GM21619 (cell line): ENCODE measurements around the gene ZNF804A.
A peak's percentile ranks its signal among the peaks of the same experiment; 100 is the strongest.

Source experiments
- ATAC-seq: cut with Tn5 transposase; IDR thresholded peaks from one replicate; pipeline ENCODE4 v1.9.1; 2021; ENCODE audit not compliant: unreplicated experiment

Gene ZNF804A

DNA sequence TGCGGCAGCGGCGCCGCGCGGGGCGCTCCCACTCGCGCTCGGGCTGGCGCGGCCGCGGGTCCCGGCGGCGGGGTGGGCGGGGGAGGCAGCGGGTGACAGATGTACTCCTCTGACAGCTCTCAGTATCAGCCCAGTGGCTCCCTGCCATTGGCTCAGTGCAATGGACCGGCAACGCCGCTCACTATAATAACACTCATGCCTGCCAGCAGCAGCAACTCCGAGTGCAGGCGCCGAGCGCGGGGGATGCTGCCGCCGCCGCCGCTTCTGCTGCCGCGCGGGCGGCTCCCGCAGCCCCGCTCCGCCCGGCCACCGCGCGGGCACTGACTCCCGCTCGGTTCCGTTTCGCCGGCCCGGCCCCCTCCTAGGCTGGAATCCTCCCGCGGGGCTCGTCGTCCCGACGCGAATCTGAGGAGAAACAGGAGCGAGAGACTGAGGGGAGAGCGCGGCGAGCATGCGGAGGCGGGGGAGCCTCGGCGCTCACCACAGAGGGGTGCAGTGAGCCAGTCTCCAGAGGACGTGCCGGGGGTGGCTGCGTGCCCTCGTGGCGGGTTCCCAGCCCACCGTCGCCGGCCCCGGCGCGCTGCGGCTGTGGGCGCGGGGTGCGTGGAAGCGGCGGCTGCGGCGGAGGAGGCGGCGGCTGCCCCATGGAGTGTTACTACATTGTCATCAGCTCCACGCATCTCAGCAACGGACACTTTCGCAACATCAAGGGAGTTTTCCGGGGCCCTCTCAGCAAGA is at the start of gene ZNF804A:
ZNF804A (plus strand) TSS at position 214 of the 738 bp plus-strand sequence; CDS start at position 645, 431 bp downstream.
- ATAC-seq = peak; percentile 82

DNA sequence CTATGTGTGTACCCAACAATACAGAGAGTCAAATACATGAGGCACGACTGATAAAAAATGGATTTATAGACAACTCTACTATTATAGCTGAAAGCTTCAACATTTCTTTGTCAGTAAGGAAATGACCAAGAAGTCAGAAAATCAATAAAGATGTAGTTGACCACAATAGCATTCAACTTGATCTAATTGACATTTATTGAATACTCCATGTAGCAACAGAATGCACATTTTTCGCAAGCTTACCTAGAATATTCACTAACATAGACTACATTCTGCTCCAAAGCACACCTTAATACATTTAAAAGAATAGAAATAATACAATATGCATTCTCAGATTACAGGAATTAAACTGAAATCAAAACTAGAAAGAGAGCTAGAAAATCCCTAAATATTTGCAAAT is 49.2 kb upstream of the ZNF804A start:
- no peak for ATAC-seq

DNA sequence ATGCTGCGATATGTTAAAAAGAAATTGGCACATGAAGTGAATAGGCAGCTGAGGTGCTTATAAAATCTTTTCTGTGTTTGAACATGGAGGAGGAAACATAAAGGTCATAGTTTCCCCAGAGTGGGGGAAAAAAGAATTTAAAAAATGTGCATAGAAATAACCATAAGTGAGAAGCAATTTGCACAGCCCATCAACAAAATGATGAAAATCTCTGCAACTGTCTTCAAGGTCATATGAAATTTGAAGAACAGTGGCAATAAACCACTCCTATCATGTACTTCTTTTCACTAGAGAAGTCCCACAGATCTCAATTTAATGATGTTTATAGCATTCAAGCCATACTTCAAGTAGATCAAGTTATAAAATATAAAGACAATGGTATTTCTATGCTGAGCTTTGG is 46.7 kb upstream of the ZNF804A start:
- no peak for ATAC-seq

DNA sequence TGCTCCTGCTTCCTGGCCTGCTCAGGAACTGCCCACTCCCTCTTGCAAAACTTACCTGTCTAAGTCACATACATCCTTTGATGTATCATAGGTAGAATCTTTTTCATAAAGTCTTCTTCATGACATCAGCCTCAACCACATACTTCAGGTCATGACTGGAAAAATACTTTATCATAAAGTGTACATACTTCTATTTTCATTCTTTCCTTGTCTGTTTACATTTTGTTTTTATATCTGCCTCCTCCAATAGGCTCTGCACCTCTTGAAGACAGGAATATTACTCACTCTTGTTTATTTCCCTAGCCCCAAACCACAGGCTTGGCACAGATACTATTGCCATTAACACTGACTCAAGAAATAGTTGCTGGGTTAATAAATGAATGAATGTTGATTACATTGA is 43.6 kb upstream of the ZNF804A start:
- no peak for ATAC-seq

DNA sequence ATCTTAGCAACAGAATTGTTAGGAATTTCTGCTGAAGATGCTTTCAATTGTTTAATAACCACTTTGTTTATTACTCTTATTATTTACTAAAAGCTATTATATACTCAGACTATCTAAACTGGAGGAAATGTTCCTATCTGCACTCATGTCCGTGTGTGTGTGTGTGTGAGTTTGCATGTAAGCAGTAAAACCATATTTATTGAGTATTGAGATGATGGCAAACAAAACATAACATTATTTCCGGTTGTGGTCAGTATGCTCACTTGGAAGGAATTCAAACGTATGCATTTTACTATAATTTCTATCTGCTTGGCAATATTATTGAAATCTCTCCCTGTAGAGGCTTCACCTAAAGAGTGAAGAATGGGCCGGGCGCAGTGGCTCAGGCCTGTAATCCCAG is 43.0 kb upstream of the ZNF804A start:
- ATAC-seq = no peak

DNA sequence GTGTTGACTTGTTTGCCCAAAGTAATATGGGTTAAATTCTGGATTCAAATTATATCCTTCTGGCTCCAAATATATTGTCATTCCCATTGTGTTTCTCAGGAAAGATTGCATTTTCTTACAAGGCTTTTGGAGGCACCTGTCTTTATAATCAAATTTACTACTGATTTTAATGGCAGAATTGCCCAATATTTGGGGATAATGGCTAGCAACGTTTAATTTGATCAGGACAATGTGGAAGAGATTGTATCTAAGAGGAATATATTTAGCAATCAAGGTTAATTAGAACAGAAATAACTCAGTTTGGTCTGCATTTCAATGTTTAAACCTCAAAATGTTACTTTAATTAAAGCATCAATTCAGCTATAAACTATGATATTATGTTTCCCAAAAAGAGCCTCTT is 41.7 kb upstream of the ZNF804A start:
- no peak for ATAC-seq

DNA sequence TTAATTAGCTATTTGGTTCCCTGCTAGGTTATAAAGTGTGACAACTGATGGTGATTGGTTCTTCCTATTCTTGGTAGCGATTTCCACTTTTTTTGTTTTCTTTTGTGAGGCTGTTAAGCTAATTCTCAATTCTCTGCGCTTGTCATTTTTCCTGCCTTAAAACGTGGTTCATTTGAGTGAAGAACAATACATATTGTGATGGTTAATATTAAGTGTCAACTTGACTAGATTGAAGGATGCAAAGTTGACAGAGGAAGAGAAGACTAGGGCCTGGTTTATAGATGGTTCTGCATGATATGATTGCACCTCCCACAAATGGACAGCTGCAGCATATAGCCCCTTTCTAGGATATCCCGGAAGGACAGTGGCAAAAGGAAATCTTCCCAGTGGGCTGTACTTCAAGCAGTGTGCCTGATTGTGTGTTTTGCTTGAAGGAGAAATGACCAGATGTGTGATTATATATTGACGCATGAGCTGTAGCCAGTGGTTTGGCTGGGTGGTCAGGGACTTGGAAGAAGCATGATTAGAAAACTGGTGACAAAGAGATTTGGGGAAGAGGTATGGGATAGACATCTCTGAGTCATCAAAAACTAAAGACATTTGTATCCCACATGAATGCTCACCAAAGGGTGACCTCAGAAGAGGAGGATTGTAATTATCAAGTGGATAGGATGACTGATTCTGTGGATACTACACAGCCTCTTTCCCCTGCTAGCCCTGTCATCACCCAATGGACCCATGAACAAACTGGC is 39.4 kb upstream of the ZNF804A start:
- no peak for ATAC-seq

DNA sequence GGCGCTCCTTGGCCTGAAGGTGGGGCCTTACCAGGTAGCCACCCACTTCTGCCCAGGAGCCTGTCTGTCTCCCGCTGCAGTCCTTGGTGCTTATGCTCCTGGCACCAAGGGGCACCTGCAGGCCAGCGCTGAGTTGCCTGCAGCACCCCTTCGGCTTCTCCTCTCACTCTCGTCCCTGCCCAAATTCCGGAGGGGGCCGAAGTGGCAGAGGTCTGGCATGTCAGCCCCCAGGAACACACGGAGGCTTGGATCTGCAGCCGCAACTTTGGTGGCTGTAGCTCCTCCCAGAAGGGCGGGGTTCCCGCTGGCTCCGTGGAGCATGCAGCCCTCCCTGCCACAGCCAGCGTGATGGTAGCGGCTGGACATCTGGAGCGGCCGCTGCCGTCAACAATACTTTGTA is 37.7 kb upstream of the ZNF804A start:
- no peak for ATAC-seq

DNA sequence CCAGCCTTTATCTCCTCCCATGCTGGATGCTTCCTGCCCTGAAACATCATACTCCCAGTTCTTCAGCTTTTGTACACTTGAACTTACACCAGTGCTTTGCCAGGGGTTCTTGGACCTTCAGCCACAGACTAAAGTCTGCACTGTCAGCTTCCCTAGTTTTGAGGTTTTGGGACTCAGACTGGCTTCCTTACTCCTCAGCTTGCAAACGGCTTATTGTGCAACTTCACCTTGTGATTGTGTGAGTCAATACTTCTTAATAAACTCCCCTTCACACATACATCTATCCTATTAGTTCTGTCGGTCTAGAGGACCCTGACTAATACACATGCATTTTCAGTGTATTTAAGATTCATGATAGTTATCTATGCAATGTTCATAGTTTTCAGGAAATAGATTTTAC is 35.8 kb upstream of the ZNF804A start:
- ATAC-seq = no peak

DNA sequence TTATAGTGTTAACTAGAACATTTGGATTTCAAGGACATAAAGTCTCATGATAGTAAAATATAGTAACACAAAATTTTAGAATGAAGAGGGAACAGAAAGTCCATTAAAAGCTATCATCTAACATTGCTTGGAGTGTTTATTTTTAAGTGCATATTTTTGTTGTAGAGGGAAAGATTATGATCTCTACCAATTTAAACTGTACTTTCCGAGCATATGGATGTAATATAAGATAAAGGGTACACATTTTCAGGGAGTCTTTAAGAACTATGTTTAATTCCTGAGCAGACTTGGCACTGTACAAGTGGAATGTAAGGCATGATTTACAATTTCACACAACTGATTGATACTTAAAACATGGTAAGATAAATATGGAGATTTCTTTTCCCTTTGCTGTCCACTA is 34.2 kb upstream of the ZNF804A start:
- ATAC-seq = no peak

DNA sequence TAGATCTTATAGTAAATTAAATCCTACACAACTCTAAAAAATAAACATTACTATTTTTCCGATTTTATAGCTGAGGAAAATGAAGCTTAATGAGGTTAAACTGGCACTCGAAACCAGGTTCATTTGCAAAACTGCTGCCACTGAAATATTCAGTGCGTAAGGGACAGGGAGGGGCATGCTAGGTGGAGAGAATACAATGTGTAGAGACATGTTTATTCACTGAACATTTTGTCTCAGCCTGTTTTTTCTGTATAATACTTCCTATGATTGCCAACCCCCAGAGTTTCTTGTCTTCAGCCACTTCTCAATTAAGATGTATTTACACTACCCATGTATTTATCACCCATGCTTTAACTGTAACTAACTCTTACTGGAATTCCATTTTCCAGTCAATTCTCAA is 31.6 kb upstream of the ZNF804A start:
- no peak for ATAC-seq

DNA sequence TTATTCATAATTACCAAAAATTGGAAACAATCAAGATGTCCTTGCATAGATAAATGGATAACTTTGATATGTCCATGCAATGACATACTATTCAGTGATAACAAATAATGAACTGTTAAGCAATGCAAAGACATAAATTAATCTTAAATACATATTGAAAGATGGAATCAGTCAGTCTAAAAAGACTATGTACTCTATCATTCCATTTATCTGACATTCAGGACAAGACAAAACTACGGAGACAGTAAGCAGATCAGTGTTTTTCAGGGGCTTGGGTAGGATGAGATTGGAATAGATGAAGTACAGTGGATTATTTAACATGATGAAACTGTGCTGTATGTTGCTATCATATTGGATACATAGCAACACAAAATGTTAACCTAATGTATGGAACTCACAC is 21.3 kb upstream of the ZNF804A start:
- no peak for ATAC-seq

DNA sequence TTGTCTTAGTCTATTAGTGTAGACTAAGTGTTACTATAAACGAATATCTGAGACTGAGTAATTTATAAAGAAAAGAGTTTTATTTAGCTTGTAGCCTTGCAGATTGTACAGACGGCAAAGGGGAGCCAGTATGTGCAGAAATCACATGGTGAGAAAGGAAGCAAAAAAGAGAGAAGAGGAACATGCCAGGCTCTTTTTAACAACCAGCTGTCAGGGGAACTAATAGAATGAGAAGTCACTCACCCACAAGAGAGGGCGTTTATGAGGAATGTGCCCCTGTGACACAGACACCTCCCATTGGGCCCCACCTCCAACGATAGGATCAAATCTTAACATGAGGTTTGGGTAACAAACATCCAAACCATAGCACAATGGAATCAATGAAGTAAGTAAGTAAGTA is 20.6 kb upstream of the ZNF804A start:
- ATAC-seq = no peak

DNA sequence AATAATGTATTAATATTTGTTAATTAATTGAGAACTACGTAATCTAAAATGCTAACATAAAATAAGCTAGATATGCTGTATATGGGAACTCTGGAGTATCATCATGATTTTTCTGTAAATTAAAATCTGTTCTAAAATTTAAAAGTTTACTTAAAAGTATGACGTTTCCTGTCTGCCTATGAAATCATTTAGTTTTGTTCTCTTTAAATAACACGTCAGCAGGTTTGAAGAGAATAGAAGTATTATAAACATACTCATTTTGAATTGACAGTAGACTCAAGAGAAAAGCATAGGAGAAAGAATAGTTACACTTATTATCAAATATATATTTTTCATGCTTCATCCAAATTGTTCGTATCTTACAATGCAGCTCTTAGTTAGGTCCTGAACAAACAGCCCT is 19.1 kb upstream of the ZNF804A start:
- no peak for ATAC-seq

DNA sequence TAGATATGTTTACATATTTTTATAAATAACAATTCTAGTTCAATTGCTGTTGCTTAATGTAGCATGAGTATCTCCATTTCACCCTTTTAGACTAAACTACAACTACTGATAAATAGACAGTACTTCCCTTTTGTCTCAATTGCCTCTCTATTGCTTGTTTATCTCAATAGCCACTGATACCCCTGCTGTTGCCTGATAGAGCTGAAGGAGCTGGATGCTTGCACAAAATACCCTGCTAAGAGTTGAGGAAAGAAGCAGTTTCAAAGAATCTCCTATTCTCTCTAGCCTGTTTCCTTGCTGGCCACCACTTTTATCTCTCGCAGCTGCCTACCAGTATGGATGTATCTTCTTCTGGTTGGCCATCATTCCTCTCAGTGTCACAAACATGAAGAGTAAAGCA is 16.9 kb upstream of the ZNF804A start:
- no peak for ATAC-seq

DNA sequence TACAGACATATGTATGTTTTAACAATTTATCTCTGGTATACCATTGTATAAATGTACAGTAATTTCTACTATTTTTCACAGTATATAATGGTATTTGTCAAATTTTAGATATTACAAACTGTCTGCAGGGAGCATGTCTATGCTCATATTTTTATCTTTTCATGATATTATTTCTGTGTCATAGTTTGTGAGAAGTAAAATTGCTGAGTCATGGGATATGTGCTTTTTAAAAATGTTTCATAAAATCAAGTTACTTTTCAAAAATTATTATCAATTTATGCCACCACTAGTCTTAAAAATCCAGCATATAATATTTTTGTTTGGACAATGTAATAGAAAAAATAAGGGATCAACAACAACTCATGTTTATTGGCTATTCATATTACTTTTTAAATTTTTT is 9.1 kb upstream of the ZNF804A start:
- ATAC-seq = no peak

DNA sequence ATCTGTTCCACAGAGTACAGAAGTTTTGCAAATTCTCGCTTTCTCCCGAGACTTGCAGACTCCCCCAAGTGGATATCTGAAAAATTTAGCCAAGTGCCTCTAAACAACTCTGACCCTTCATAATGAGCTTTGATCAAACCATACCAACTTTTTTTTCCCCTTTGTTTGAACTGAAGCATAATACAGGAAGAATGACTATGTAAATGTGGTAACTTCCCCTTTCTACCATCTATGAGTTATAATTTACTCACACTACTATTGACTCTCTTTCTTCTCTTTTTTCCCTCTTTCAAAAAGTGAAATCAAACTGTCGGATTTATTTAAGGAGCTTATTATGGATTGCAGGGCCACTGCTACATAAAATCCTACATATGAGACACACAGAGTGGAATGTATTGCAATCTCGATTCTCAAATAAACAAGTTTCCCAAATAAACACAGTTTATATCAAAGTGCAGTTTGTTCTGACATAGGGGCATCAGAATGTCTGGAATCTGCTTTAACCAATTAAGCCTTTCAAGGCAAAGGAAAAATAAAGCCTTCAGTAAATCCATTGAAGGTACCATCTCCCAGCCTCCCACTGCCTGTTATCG is 1.4 kb upstream of the ZNF804A start:
- peak; percentile 27 for ATAC-seq

DNA sequence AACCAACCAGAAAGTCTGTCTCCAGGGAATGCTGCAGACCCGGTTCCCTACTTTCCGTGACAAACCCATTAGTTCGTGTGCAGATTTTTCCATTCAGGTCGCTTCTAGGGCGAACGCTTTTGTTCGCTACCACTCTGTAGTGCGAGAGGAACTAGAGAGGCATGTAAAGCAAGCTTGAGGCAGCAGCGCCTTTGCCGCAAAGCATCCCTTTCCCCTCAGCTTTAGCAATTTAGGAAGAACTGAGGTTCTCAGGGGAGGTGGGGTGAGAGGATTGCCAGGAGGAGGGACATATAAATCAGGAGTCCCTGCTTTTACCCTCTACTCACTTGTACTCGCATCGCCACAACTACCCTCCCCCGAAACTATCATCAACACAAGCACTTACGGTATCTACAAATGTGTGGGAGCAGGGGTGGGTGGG is 748 bp upstream of the ZNF804A start:
- ATAC-seq = peak; percentile 26

DNA sequence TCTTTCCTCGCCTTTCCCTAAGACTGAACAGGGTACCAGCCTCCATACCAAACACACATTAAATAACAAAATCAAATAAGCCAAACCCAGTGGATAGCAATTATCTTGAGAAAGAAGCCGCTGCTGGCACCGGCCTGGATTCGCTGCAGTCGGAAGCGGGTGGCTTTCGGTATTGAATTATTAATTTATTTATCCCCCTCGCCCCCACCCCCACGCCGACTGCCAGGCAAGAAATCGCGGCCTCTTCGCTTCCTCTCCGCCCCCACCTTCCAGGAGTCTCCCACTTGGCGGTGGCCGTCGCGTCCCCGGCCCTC is 370 bp upstream of the ZNF804A start:
- ATAC-seq = no peak

DNA sequence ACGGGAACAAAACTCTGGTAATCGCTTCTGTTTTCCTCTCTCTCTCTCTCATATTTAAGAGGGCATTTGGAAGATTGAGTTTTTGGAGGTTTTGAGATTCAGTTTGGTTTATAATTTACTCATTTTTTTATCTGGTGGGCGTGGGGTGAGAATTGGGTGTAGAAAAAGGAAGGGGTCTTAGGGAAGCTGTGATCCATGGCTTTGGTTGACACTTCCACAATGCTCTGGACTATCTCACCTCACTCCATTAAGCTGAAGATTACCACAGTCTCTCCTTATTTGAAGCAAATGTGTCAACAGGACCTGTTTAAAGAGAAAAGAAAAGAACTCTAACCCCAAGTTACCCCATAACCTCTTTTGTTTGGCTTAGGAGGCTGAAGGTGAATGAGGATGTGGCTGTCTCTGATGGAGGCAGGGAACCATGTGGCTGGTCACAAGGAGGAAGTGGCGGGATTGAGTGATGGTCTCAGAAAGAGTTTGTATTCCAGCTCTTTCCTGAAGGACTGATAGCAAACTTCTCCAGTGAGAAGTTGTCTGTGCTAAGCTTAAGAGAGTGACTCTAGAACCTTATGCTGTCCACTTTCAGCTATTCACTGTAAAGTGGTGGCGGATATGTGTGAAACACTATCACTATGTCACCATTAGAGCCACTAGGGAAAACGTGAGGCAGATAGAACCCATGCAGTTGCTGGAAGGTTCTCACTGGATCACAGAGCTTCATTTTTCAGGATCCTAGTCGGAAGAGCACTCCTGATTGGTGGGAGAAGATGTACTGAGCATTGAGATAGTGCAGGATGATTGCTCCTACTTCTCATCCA is 934 bp downstream of the ZNF804A start:
- no peak for ATAC-seq

DNA sequence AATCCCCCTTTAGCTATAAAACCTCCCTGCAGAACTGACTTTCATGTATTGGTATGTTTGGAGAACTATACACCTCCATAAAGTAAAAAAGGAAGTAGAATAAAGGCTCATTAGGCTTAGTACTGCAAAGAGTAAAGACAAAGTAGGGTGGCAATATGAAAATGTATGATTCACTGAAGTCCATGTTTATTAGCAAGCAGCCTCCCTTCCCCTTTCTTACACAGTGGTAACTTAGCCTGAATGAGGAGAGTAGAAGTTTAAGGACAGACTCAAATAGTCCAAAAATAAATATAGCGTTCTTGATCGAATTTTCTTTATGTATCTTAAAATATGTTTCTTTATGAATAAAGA is 1.5 kb downstream of the ZNF804A start:
- no peak for ATAC-seq

DNA sequence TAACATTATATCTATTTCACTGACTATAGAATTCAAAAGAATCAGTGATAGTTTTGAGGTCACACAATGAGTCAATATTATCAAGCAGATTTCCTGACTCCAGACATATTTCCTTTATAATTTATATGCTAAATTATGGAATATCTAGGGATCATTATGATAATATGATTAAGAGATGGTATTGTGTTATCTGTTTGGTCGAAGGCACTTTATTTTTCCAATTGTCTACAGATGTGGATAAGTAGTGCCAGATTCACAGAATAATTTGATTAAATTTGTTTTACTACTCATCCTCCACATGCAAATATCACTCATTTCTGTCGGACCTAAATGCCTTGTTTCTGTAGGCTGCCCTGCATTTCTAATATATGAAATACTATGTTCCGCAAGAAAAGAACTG is 4.4 kb downstream of the ZNF804A start:
- no peak for ATAC-seq
